Esophagus muscularis mucosa (tissue), 4 donors: ENCODE measurements around the gene STARD7. TPM values are rescaled to one million over a fixed set of nuclear protein-coding genes. Genes with fewer than 3 reads are reported as not detected.

Source experiments
- DNase-seq: peaks from one replicate; pipeline ENCODE4 v3.0.0-alpha.2; 2017; ENCODE audit errors: extremely low spot score
- H3K27ac ChIP-seq, 4 donors: fragments of 200-600 bp; sonication (generic); replicated peaks in 1 of 4; 1 replicate in 3 of 4; 2 replicates in 1 of 4; pipeline ENCODE4 v1.5.1; 2016 to 2019; ENCODE audit warnings: mild to moderate bottlenecking in 1 of 4
- H3K27me3 ChIP-seq, 4 donors: fragments of 200-600 bp; sonication (generic); one replicate each; pipeline versions ENCODE4 v1.5.1 to v1.6.0; 2016 to 2019
- H3K36me3 ChIP-seq, 4 donors: fragments of 200-600 bp; sonication (generic); one replicate each; pipeline ENCODE4 v1.5.1; 2016 to 2019
- H3K4me1 ChIP-seq, 4 donors: fragments of 200-600 bp; sonication (generic); one replicate each; pipeline ENCODE4 v1.5.1; 2016 to 2019
- H3K4me3 ChIP-seq, 4 donors: fragments of 200-600 bp; sonication (generic); 1 replicate in 2 of 4; 2 replicates in 2 of 4; pipeline ENCODE4 v1.5.1; 2016 to 2019; ENCODE audit warnings: mild to moderate bottlenecking in 4 of 4, moderate library complexity in 1 of 4
- H3K9me3 ChIP-seq, 4 donors: fragments of 200-600 bp; sonication (generic); 1 replicate in 3 of 4; 2 replicates in 1 of 4; pipeline ENCODE4 v1.5.1; 2016 to 2019
- EP300 ChIP-seq: sonication (generic); formaldehyde crosslinking; IDR thresholded peaks from one replicate; pipeline ENCODE4 v1.6.1; 2017; ENCODE audit warnings: antibody characterized with exemption
- POLR2A ChIP-seq: fragments of 450-650 bp; IDR thresholded peaks from one replicate; pipeline ENCODE4 v1.6.1; 2017; ENCODE audit warnings: antibody characterized with exemption, moderate library complexity, mild to moderate bottlenecking, low read depth
- POLR2AphosphoS5 ChIP-seq, 2 donors: sonication (generic); formaldehyde crosslinking; IDR thresholded peaks; one replicate each; pipeline ENCODE4 v1.6.1; 2017; ENCODE audit warnings: antibody characterized with exemption in 2 of 2
- WGBS: methylation state at CpG from one replicate; pipeline ENCODE4 v1.1.5; 2018; 5-methylcytosine and 5-hydroxymethylcytosine counted together
- intact Hi-C: fragments of 100-400 bp; cut with DNase I; formaldehyde crosslinking; loops from one replicate; pipeline ENCODE4 v1.15.1; 2023
- total RNA-seq, 4 donors: library from RNA; depleted of rRNA; stranded (reverse); fragments of >200 nt; gene quantifications; one replicate each; pipeline versions ENCODE4 v1.1.0 to v1.2.1, GENCODE V29; 2016
- TF ChIP-seq, protein P1 (sequence below), 3 experiments: fragments of 200-600 bp in 2 of 3; fragments of 450-650 bp in 1 of 3; sonication (generic) in 2 of 3; IDR thresholded peaks; one replicate each; pipeline ENCODE4 v1.5.1; 2017 to 2019; ENCODE audit warnings: antibody characterized with exemption in 3 of 3, mild to moderate bottlenecking in 2 of 3, moderate library complexity in 1 of 3

The STARD7 gene
- total RNA-seq, 4 donors from 2014 or later: 85.0 to 110 (median 92.2) TPM

DNA sequence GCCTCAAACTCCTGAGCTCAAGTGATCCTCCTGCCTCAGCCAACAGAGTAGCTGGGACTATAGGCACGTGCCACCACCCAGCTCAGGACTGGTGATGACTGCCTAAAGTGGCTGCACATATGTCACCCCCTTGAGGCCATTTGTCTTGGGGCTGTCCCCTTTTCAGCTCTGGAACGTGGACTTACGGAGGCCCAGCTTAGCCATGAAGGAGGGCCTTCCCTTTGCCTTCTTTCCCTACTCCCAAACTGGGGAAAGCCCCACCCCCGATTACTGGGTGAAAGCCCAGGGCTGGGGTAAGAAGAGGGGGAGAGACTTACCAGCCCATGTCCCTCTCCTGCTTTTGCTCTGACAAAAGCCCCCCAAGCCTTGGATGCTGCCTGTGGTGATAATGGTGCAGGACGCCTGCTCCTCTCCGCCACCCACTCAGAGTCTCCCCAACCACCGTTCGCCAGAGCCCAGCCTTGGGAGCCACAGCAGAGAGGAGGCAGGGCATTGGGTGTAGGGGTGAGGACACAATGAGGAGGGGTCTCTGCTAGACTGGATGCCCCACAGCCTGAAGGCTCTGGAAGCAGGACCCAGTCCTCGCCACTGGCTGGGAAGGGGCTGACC, 60.9 kb downstream of the STARD7 start:
- 86% methylated on average over 9 of the region's 9 CpGs for WGBS
- no peaks in the 10 kb centered on the region for H3K27me3 ChIP-seq
- peak overlapping the region; percentile 20 to 69 (median 34) for H3K27ac ChIP-seq
- TF ChIP-seq POLR2AphosphoS5 (IDR thresholded peaks at IDR 0.05) (no peak), POLR2A (no peak), EP300 (no peak)
- TF ChIP-seq, protein P1, sequence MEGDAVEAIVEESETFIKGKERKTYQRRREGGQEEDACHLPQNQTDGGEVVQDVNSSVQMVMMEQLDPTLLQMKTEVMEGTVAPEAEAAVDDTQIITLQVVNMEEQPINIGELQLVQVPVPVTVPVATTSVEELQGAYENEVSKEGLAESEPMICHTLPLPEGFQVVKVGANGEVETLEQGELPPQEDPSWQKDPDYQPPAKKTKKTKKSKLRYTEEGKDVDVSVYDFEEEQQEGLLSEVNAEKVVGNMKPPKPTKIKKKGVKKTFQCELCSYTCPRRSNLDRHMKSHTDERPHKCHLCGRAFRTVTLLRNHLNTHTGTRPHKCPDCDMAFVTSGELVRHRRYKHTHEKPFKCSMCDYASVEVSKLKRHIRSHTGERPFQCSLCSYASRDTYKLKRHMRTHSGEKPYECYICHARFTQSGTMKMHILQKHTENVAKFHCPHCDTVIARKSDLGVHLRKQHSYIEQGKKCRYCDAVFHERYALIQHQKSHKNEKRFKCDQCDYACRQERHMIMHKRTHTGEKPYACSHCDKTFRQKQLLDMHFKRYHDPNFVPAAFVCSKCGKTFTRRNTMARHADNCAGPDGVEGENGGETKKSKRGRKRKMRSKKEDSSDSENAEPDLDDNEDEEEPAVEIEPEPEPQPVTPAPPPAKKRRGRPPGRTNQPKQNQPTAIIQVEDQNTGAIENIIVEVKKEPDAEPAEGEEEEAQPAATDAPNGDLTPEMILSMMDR (IDR thresholded peaks at IDR 0.05): no peak
- DNase-seq: no peak
- no peaks in the 10 kb centered on the region for H3K9me3 ChIP-seq
- intact Hi-C loops: loop anchor here (5.0 kb wide), 1 partner anchor 110 kb away; no protein-coding TSS in a partner anchor
- peaks cover 25 to 50% (median 48%) of the 10 kb centered on the region in 4 donors for H3K4me1 ChIP-seq
- H3K4me3 ChIP-seq: no peak overlapping the region
- H3K36me3 ChIP-seq: no peaks in the 10 kb centered on the region

DNA sequence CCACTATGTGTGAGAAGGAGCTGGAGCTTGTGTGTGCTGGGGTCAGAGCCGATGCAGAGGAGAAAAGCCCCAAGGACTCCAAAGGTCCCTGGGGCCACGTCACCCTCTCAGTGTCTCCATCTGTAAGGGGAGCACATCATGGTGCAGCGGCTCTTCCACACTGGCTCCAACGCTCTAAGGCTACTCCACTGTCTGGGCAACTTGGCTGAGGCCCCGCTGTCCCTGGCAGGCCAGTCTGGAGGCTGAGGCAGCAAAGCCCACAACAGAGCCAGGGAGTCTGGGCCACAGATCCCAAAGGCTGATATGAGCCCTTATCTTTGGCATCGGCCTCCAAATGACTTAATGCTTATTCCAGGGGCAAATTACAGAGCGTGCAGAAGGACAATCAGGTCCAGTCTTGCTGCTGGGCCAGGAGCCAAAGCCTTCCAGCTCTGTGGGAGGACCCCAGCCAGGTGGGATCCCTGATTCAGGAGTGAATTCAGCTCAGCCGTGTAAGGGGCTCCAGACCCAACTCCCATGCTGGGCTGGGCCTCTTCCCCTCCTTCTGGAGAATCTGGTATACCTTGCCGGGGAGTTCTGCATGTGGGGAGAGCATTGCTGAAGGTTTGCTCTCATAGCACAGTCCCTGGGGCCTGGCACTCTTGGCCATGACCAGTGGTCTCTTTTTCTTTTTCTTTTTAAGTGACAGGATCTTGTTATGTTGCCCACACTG, 61.6 kb downstream of the STARD7 start:
- peaks cover 25 to 50% (median 48%) of the 10 kb centered on the region in 4 donors for H3K4me1 ChIP-seq
- TF ChIP-seq POLR2A: no peak
- TF ChIP-seq, protein P1 (IDR thresholded peaks at IDR 0.05): no peak
- TF ChIP-seq POLR2AphosphoS5 (IDR thresholded peaks at IDR 0.05): no peak
- no peak for TF ChIP-seq EP300
- no peaks in the 10 kb centered on the region for H3K27me3 ChIP-seq
- peak overlapping the region in 2 of 4 donors; percentile 69 to 75 for H3K27ac ChIP-seq
- H3K36me3 ChIP-seq: no peaks in the 10 kb centered on the region
- WGBS: 95% methylated on average over 6 of the region's 9 CpGs
- intact Hi-C loops: loop anchor here (5.0 kb wide), 1 partner anchor 110 kb away; no protein-coding TSS in a partner anchor
- no peaks in the 10 kb centered on the region for H3K9me3 ChIP-seq
- DNase-seq: no peak
- H3K4me3 ChIP-seq: no peak overlapping the region

DNA sequence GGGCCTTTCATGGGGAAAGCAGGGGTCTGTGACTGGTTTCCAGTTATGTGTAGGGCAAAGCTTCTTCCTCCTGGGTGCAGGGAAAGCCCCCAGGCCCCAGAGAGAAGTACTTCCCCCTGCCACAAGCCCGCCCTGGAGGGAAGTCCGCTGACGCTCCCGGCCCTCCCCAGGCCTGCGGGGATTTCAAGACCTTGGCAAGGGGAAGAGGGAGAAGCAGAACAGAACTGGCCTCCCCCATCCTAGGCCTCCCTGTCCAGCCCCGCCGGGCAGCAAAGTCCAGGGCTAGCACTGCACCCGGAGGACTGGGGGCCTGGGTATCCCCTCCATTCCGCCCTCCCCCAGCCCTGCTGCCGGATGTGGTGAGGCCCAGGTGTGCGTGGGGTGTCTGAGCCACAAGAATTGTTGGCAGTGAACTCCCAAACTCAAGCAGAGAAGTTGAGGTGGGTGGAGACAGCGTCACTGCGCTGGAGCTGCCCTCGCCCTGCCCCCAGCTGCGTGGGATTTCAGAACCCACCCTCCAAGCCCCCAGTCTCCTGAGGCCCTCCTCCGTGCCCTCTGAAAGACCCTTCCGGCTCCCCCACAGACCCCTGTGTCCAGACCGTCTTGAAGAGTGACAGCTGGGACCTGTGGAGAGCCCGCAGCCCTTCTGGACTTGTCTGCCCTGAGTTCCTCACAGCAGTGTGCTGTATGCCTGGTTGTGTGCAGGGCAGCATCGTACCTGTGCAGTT, 62.3 kb downstream of the STARD7 start:
- WGBS: 64% methylated on average over 19 of the region's 20 CpGs
- no peak for TF ChIP-seq POLR2A
- peak in 1 of 2 donors; percentile 32 for TF ChIP-seq POLR2AphosphoS5 (IDR thresholded peaks at IDR 0.05)
- TF ChIP-seq, protein P1 (IDR thresholded peaks at IDR 0.05): no peak
- no peak for TF ChIP-seq EP300
- Histone ChIP-seq H3K4me3 (no peak overlapping the region), H3K4me1 (peaks cover 25 to 50% (median 48%) of the 10 kb centered on the region in 4 donors), H3K27me3 (no peaks in the 10 kb centered on the region), H3K9me3 (no peaks in the 10 kb centered on the region), H3K36me3 (no peaks in the 10 kb centered on the region), H3K27ac (peak overlapping the region; percentile 47 to 75 (median 58))
- intact Hi-C loops: loop anchor here (5.0 kb wide), 1 partner anchor 111 kb away; no protein-coding TSS in a partner anchor
- no peak for DNase-seq

DNA sequence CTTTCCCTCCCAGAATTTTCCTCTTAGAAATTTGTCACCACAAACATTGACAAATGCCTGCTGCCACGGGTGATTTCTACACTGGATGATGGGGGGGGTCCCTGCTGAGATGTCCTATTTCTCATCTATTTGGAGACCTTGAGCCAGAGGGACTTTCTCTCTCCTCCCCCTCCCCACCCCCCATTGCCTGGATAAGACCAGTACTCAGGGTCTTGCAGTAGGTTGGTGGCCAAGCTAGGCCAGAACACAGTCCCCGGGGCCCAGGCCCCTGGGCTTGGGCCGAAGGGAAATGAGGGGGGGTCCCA, 62.8 kb downstream of the STARD7 start:
- no peaks in the 10 kb centered on the region for H3K36me3 ChIP-seq
- no peak for TF ChIP-seq EP300
- TF ChIP-seq POLR2AphosphoS5 (IDR thresholded peaks at IDR 0.05): no peak
- TF ChIP-seq POLR2A: no peak
- TF ChIP-seq, protein P1 (IDR thresholded peaks at IDR 0.05): no peak
- H3K9me3 ChIP-seq: no peaks in the 10 kb centered on the region
- H3K27me3 ChIP-seq: no peaks in the 10 kb centered on the region
- intact Hi-C loops: loop anchor here (5.0 kb wide), 1 partner anchor 112 kb away; no protein-coding TSS in a partner anchor
- WGBS: 49% methylated on average over 3 of the region's 3 CpGs
- H3K27ac ChIP-seq: peak overlapping the region; percentile 47 to 75 (median 58)
- H3K4me3 ChIP-seq: peak overlapping the region; percentile 62 to 70 (median 68)
- no peak for DNase-seq
- H3K4me1 ChIP-seq: peaks cover 25 to 50% (median 48%) of the 10 kb centered on the region in 4 donors
